ENCODE results near the gene NR4A3.

- TF ChIP-seq, protein P1, sequence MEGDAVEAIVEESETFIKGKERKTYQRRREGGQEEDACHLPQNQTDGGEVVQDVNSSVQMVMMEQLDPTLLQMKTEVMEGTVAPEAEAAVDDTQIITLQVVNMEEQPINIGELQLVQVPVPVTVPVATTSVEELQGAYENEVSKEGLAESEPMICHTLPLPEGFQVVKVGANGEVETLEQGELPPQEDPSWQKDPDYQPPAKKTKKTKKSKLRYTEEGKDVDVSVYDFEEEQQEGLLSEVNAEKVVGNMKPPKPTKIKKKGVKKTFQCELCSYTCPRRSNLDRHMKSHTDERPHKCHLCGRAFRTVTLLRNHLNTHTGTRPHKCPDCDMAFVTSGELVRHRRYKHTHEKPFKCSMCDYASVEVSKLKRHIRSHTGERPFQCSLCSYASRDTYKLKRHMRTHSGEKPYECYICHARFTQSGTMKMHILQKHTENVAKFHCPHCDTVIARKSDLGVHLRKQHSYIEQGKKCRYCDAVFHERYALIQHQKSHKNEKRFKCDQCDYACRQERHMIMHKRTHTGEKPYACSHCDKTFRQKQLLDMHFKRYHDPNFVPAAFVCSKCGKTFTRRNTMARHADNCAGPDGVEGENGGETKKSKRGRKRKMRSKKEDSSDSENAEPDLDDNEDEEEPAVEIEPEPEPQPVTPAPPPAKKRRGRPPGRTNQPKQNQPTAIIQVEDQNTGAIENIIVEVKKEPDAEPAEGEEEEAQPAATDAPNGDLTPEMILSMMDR (IDR thresholded peaks at IDR 0.05): no peak
- TF ChIP-seq POLR2A (IDR thresholded peaks at IDR 0.05): no peak
Measured at GRCh38 chr9:99863955-99864354, 42.3 kb downstream of the NR4A3 start.

Data from Peyer's patch (tissue), 4 donors.